Measurements from ENCODE around the gene P2RX7. TPM values are rescaled to one million over a fixed set of nuclear protein-coding genes. Genes with fewer than 3 reads are reported as not detected.

The P2RX7 gene
- total and polyA plus RNA-seq, 8 donors = 1.5 to 25.6 (median 2.1) TPM

DNA sequence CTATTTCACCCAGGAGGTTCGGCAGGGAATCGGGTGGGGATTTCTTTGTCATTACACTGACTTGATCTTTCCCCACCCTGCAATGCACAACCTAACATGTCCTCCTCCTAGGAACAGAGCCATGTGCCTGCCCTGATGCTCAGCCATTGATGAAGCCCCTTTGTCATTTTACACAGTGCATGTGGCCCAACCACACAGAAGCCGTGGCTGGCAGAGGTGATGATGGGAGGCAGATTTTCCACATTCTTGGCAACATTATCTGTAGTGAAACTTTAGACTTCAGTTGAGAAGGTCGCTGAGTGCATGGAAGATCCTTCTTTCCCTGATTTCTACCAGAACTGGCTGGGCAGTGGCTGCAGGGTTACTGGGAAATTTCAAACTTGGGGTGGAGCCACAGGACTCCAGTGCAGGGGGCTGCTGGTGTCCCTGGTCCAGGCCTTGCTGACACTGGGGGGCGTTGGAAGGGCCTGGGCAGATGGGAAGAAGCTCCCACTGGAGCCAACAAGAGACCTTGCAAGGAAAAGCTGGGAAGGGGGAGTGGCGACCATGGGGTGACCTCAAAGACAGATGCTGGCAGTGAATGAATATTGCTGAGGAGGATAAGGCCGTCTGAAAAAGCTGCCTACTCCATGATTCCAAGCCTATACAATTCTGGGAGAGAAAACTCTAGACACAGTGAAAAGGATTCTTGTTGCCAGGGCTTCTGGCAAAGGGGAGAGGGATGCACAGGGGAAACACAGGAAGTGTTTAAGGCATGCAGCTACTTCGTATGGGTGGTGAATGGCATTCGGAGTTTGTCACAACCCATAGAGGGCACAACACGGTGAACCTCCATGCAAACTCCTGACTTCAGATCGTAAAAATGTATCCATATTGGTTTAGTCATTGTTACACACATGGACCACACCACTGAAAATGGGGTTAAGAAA is 41.8 kb upstream of the P2RX7 start:
- ATAC-seq = no peak
- no peaks in the 10 kb centered on the region for H3K9me3 ChIP-seq
- no peaks in the 10 kb centered on the region for H3K36me3 ChIP-seq
- H3K27me3 ChIP-seq = peaks cover 0 to 8% of the 10 kb centered on the region in 2 donors
- H3K27ac ChIP-seq = no peak overlapping the region
- no peak for DNase-seq
- intact Hi-C loops (cut with DNase I) = no loop called here
- H3K4me3 ChIP-seq = no peak overlapping the region
- peaks cover 2 to 18% of the 10 kb centered on the region in 2 donors for H3K4me1 ChIP-seq
- TF ChIP-seq, protein P1, sequence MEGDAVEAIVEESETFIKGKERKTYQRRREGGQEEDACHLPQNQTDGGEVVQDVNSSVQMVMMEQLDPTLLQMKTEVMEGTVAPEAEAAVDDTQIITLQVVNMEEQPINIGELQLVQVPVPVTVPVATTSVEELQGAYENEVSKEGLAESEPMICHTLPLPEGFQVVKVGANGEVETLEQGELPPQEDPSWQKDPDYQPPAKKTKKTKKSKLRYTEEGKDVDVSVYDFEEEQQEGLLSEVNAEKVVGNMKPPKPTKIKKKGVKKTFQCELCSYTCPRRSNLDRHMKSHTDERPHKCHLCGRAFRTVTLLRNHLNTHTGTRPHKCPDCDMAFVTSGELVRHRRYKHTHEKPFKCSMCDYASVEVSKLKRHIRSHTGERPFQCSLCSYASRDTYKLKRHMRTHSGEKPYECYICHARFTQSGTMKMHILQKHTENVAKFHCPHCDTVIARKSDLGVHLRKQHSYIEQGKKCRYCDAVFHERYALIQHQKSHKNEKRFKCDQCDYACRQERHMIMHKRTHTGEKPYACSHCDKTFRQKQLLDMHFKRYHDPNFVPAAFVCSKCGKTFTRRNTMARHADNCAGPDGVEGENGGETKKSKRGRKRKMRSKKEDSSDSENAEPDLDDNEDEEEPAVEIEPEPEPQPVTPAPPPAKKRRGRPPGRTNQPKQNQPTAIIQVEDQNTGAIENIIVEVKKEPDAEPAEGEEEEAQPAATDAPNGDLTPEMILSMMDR (IDR thresholded peaks at IDR 0.05) = no peak

DNA sequence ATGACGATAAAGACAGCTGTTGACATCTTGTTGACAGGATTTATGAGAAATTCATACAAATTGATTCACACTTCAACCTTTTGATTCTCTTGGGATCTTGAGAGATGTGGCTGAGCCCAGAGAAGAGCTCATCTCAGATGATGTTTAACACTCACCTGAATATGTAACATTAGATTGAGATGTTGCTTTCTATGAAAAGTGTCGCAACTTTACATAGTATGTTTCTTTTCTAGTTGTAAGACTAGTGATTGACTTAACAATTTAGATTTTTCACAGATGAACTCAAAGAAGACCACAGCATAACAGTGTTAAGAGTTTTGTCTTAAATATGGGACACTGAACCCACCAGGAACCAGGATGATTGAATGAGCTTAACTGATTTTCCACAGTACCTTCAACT is 40.6 kb upstream of the P2RX7 start:
- H3K36me3 ChIP-seq = no peaks in the 10 kb centered on the region
- TF ChIP-seq, protein P1 (IDR thresholded peaks at IDR 0.05) = no peak
- H3K9me3 ChIP-seq = no peaks in the 10 kb centered on the region
- DNase-seq (no peak), ATAC-seq (no peak)
- peaks cover 0 to 12% of the 10 kb centered on the region in 2 donors for H3K27me3 ChIP-seq
- peaks cover 2 to 24% of the 10 kb centered on the region in 2 donors for H3K4me1 ChIP-seq
- H3K27ac ChIP-seq = no peak overlapping the region
- intact Hi-C loops (cut with DNase I) = no loop called here
- H3K4me3 ChIP-seq = no peak overlapping the region

DNA sequence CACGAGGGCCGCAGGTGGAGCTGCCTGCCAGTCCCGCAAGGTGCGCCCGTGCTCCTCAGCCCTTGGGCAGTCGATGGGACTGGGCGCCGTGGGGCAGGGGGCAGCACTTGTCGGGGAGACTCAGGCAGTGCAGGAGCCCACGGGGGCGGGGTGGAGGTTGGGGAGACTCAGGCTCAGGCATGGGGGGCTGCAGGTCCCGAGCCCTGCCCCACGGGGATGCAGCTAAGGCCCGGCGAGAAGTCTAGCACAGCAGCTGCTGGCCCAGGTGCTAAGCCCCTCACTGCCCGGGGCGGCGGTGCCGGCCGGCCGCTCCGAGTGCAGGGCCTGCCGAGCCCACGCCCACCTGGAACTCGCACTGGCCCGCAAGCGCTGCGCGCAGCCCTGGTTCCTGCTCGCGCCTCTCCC is 39.2 kb upstream of the P2RX7 start:
- Histone ChIP-seq H3K36me3 (no peaks in the 10 kb centered on the region), H3K27me3 (peaks cover 0 to 12% of the 10 kb centered on the region in 2 donors), H3K27ac (no peak overlapping the region), H3K4me3 (no peak overlapping the region), H3K9me3 (no peaks in the 10 kb centered on the region), H3K4me1 (peaks cover 2 to 15% of the 10 kb centered on the region in 2 donors)
- no peak for DNase-seq
- intact Hi-C loops (cut with DNase I) = no loop called here
- no peak for ATAC-seq
- TF ChIP-seq, protein P1 (IDR thresholded peaks at IDR 0.05) = no peak

DNA sequence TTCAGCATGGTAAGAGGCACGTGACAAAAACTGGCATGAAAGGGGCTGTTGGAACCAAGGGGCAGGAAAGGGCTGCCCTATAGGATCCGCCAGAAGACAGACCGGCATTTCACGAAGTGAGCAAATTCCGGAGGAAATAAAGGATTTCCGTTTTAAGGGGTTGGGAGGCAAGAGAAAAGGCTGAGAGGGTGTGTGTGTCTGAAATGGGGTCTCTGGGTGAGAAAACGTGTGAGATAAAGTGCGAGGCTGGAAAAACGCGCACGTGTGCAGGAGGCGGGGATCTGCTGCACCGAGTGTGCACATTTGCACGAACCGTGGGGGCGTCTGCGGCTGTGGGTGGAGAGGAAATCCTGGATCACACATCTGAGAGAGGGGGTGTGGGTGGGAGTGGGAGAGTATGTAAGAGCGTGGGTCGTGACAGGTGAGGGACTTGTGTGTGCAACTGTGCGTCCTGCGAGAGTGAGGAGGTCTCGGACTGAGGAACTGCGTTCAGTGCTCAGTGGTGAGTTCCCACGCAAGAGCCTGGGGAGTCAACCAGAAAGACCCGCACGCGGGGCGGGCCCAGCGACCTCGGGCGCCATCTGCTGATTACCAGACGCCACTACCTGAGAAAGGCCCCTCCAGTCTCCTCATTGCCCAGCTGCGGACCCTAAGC is 37.0 kb upstream of the P2RX7 start:
- peak overlapping the region in 1 of 2 donors; percentile 23 for H3K4me3 ChIP-seq
- H3K27ac ChIP-seq = no peak overlapping the region
- peak; percentile 46 to 96 (median 71) for DNase-seq
- peaks cover 0 to 16% of the 10 kb centered on the region in 2 donors for H3K9me3 ChIP-seq
- peak; percentile 98 for ATAC-seq
- peaks cover 0 to 12% of the 10 kb centered on the region in 2 donors for H3K27me3 ChIP-seq
- peaks cover 2 to 15% of the 10 kb centered on the region in 2 donors for H3K4me1 ChIP-seq
- TF ChIP-seq, protein P1 (IDR thresholded peaks at IDR 0.05) = peak; percentile 78 to 82
- H3K36me3 ChIP-seq = no peaks in the 10 kb centered on the region
- intact Hi-C loops (cut with DNase I) = no loop called here

Data from left lung (tissue), 10 donors.